Measurements from ENCODE around the gene TBC1D3I.

TBC1D3I gene

GRCh38 chr17:36205637-36206485 lies 58.5 kb downstream of the TBC1D3I start:
- DNase-seq, result no peak

- DNase-seq, result no peak
Observed at GRCh38 chr17:36204724-36205500, 59.5 kb downstream of the TBC1D3I start.

All from CD4-positive, alpha-beta T cell treated with Interleukin-15 for 1 hour (primary cell).